Measurements from ENCODE around the gene CRAT.

Gene CRAT

GRCh38 chr9:129093602-129094386, 16.8 kb downstream of the CRAT start:
- no peak for DNase-seq

DNA sequence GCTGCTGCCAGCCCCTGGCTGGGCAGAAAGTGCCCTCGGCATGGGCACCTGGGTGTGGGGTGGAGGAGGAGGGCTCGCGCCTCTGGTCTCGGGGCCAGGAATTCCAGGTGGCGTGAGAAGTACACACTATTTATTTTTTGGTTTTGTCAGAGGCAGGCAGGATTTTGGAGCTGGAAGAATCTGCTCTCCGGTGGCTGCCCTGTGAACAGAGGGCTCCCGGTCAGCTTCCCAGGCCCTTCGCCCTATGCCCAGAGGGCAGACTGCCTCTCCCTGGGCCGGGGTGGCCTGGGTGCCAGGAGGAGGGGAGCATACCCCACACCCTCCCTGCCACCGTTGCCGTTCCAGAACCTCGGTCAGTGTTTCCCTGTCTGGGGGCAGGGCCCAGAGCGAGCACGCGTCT, 21.3 kb downstream of the CRAT start:
- DNase-seq: no peak

GRCh38 chr9:129084087-129084486, 26.5 kb downstream of the CRAT start:
- DNase-seq: no peak

GRCh38 chr9:129081388-129081904, 29.1 kb downstream of the CRAT start:
- DNase-seq: no peak

- peak; percentile 97 for DNase-seq
These were observed 29.8 kb downstream of the CRAT start, which contains the start of gene DOLPP1 for GRCh38 chr9:129080601-129081387. DOLPP1 (plus strand) TSS chr9:129081111; CDS start chr9:129081132, 21 bp downstream.

- no peak for DNase-seq
These were observed 30.3 kb downstream of the CRAT start for GRCh38 chr9:129080298-129080600.

- DNase-seq: no peak
These were observed 30.8 kb downstream of the CRAT start for GRCh38 chr9:129079829-129080228.

- no peak for DNase-seq
These were observed 31.7 kb downstream of the CRAT start for GRCh38 chr9:129078691-129079503.

- DNase-seq: no peak
These were observed 33.4 kb downstream of the CRAT start for GRCh38 chr9:129077236-129077635.

- DNase-seq: no peak
These were observed 34.0 kb downstream of the CRAT start for GRCh38 chr9:129076640-129077037.

- DNase-seq: no peak
These were observed 34.5 kb downstream of the CRAT start for GRCh38 chr9:129075996-129076639.

GRCh38 chr9:129074106-129074505, 36.5 kb downstream of the CRAT start:
- DNase-seq: no peak

- no peak for DNase-seq
These were observed 37.2 kb downstream of the CRAT start for GRCh38 chr9:129073404-129073803.

- no peak for DNase-seq
These were observed 38.4 kb downstream of the CRAT start for GRCh38 chr9:129072171-129072570.

DNA sequence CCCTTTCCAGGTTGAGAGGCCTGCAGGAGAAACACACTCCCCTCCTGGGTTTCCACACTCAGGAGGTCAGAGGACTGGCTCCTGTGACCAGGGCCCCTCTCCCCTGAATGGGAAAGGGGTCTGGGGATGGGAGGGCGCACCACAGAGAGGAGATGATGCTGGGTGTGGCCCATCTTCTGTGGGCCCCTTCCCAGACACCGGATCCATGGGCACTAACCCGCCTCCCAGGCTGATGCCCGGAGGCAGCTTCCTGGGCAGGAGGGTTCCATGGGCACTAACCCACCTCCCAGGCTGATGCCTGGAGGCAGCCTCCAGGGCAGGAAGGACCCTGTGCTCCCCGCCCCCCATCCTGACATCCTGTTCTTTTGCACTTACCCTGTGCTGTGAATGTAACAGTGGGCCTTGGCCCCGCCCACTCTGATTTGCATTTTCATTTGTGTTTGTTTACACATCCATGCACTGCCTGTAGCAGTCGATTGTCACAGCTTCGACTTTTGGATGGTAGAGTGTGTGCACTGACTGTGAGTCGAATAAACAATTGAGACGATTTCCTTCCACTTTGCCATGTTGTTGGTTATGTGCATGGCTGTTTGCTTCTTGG, 39.0 kb downstream of the CRAT start:
- no peak for DNase-seq

DNA sequence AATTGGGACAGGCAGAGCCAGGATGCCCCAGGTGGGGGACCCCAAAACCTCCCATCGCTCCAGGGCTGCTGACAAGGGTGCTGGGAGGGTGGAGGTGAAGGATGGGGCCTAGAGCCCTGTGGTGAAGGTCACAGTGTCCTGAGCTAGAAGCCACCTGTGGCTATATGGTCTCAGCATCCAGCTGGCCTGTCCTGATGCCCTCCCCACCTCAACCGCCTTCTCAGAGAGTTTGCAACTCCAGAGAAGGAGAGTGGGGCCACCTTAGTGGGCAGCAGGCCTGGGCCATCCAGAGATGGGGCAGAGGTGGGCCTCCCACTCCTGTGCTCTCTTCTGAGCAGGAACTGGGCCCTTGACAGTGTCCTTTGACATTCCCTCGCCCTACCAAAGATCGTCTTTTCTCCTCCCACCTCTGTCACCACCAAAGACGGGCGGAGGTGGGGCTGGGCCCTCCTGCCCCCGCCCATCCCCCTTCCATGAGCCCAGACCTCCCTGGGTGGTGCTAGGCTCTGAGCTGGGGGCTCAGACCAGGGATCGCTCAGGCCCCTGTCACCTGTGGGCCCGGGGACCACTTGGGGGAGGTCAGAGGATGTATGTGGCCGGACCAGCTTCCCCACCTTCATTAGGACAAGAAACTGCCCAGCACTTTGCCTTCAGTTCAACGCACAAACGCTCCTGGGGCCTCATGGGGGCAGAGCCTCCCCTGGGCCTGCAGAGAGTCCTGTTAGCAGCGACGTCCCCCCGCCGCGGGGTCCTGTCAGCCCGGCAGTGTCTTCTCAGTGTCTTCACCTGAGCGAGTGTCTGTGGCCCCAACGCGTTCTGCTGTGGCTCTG, 39.7 kb downstream of the CRAT start:
- DNase-seq: no peak

DNA sequence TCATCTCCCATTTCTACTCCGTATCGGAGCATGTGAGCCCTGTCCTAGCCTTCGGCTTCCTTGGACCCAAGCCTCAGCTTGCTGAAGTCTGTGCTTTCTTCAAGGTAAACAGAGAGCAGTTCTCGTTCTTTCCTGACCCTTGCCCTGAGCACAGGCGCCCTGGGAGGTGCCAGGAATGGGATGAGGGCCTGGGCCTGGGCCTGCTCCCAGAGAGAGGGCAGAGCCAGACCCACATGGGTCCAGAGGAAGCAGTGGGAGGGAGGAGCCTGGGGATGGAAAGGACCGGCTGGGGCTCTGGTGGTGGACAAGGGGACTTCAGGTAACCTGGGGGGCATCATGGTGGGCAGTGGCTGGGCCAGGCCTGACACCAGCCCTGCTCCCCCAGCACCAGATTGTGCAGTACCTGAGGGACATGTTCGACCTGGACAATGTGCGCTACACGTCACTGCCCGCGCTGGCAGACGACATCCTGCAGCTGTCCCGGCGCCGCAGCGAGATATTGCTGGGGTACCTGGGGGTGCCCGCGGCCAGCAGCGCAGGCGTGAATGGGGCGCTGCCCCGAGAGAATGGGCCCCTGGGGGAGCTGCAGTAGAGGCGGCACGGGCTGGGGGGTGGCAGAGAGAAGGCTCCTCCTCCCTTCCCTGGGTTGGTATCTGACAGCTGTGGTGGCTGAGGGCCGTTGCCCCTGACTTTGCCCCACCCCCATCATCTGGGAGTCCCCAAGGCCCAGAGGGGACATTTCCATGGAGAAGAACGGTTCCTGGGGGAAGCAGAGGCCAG, 40.5 kb downstream of the CRAT start:
- no peak for DNase-seq

DNA sequence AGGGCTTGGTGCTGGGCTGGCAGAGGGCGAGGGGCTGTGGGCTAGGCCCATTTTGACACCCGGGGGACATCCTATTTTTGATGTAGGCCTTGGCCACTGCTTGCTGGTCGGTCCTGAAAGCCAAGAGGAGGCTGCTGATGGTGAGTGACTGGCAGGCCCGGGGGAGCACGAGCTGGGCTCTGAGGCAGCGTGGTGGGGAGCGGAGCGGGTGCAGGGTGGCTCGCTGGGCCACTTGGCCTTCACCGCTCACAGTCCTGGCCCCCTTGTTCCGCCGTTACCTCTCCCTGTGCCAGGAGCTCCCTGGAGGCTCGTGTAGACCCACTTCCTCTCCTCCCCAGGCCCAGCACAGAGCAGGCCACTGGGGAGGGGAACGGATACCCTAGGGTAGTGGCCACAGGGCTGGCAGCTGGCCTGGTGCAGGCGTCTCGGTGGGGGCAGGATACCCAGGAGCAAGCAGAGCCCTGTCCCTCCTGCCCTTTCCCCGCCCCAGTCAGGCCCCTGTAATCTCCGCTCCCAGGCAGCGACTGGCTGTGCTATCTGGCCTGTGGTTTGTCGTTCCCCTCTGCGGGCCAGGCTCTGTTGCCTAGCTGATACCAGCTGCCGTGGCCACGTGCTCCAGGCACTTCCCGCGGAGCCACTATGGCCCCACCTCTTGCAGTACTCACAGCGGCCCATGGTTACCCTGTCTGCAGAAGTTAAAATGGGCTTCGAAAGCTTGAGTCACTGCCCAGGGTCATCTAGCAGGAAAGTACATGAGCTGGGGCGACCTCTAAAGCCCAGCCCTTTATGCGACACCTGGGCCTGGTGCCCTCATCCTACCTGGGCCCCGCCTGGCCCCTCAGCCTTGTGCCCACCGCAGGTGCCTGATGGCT, 41.4 kb downstream of the CRAT start:
- no peak for DNase-seq

GRCh38 chr9:129068110-129068509, 42.5 kb downstream of the CRAT start:
- no peak for DNase-seq
